BJ (cell line): ENCODE measurements around the gene KYAT1. TPM values are rescaled to one million over a fixed set of nuclear protein-coding genes. Genes with fewer than 3 reads are reported as not detected.

Experiments
- CTCF ChIA-PET: fragments of 350-600 bp; formaldehyde crosslinking; extraction: SDS; loops from one replicate; lab custom pipeline; 2021; ENCODE audit warnings: antibody characterized with exemption, inconsistent platforms; lab: Yijun Ruan, JAX
- POLR2A ChIA-PET: fragments of 300-600 bp; sonication (Branson Sonifier 250); formaldehyde crosslinking; extraction: SDS; loops from one replicate; lab custom pipeline; 2021; ENCODE audit warnings: antibody characterized with exemption; lab: Charles Lee
- DNase-seq: peaks from one replicate; pipeline ENCODE4 v3.0.0-alpha.2; 2011; ENCODE audit warnings: low read depth
- H3K27me3 ChIP-seq: 2 replicates; pipeline ENCODE4 v1.6.0; 2011; ENCODE audit warnings: low read length; ENCODE audit not compliant: control insufficient read depth, insufficient read depth
- H3K36me3 ChIP-seq: 2 replicates; pipeline ENCODE4 v1.5.1; 2011; ENCODE audit warnings: low read length; ENCODE audit not compliant: control insufficient read depth, insufficient read depth
- H3K4me3 ChIP-seq: 2 replicates; pipeline ENCODE4 v1.5.1; 2011; ENCODE audit warnings: low read depth, mild to moderate bottlenecking, control low read depth, low read length
- polyA plus RNA-seq: library from polyadenylated mRNA; depleted of rRNA; stranded (reverse); fragments of >200 nt; gene quantifications from 2 replicates; pipeline ENCODE4 v1.2.3, GENCODE V29; 2011
- TF ChIP-seq, protein P1 (sequence below): IDR thresholded peaks from 2 replicates; pipeline ENCODE4 v1.5.1; 2011; ENCODE audit warnings: low read depth, mild to moderate bottlenecking, control low read depth, inconsistent platforms, low read length, moderate library complexity; ENCODE audit not compliant: insufficient read depth

Gene KYAT1
- polyA plus RNA-seq, 1 experiment = 5.6 TPM

DNA sequence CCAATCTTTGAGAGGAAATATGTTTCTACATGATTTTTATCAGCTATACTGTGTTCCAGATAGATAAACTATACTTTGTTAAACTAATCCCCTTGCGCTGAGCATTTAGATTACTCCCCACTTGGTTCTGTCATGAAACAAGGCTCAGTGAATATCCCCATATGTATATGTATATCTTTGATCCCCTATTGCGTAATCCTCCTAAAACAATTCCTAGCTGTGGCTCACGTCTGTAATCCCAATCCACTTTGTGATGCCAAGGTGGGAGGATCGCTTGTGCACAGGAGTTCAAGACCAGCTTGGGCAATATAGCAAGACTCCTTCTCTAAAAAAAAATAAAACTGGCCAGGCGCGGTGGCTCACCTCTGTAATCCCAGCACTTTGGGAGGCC lies 41.7 kb upstream of the KYAT1 start:
- CTCF ChIA-PET = interaction anchor here (0.7 to 9.9 kb wide), 4 partner anchors 14 to 71 kb away, joined by 3 to 228 read pairs (median 3); no protein-coding TSS in a partner anchor
- Histone ChIP-seq H3K27me3 (no peaks in the 10 kb centered on the region), H3K4me3 (no peak overlapping the region), H3K36me3 (0 out of 2 replicates have a peak, but pooled peaks cover 3% of the 10 kb centered on the region)
- POLR2A ChIA-PET = no interaction called here
- no peak for DNase-seq
- TF ChIP-seq, protein P1, sequence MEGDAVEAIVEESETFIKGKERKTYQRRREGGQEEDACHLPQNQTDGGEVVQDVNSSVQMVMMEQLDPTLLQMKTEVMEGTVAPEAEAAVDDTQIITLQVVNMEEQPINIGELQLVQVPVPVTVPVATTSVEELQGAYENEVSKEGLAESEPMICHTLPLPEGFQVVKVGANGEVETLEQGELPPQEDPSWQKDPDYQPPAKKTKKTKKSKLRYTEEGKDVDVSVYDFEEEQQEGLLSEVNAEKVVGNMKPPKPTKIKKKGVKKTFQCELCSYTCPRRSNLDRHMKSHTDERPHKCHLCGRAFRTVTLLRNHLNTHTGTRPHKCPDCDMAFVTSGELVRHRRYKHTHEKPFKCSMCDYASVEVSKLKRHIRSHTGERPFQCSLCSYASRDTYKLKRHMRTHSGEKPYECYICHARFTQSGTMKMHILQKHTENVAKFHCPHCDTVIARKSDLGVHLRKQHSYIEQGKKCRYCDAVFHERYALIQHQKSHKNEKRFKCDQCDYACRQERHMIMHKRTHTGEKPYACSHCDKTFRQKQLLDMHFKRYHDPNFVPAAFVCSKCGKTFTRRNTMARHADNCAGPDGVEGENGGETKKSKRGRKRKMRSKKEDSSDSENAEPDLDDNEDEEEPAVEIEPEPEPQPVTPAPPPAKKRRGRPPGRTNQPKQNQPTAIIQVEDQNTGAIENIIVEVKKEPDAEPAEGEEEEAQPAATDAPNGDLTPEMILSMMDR = no peak

DNA sequence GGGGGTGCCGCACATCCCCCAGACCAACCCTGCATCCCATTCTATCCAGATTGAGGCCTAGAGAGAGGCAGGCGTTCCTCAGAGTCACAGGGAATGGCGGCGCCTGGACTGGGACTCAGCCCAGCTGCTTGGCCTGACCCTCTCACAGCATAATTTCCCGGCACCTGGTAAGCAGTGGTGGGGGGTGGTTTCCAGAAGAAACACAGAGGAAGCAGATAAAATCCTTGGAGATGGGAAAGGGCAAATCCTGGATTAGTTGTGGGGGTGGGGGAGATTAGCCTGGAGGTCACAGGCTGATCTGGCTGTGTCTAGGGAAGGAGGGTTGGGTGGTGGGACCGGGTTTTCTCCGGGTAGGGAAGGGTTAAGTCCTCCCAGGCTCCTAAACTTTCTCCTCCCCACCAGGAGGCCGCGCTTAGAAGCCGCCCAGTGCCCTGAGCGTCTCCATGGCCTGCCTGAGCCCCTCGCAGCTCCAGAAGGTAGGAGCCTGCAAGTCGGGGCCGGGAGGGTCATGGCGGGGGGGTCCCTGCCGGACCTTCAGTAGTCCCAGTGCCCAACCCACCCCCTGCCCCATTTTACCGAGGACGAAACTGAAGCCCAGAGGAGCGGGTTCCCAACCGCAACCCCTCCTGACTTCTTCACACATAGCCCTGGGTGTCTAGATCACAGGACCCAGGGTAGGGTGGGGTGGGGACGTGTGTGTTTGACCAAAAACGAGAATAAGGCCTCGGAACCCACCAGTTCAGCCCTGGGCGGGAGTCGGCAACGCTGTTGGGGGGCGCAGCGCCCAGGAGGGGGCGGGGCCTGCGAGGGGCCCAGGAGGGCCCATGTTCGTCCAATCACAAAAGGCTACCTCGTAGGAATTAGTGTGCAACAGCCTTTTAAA lies 40.4 kb upstream of the KYAT1 start:
- ChIA-PET CTCF (interaction anchor here (0.6 to 9.9 kb wide), 7 partner anchors 10 to 104 kb away, joined by 3 to 228 read pairs (median 3); partner anchors contain the start of genes ENDOG, KYAT1 and LRRC8A), POLR2A (interaction anchor here (0.7 kb wide), 1 partner anchor 25 kb away, joined by 4 read pairs; no protein-coding TSS in a partner anchor)
- TF ChIP-seq, protein P1 = no peak

DNA sequence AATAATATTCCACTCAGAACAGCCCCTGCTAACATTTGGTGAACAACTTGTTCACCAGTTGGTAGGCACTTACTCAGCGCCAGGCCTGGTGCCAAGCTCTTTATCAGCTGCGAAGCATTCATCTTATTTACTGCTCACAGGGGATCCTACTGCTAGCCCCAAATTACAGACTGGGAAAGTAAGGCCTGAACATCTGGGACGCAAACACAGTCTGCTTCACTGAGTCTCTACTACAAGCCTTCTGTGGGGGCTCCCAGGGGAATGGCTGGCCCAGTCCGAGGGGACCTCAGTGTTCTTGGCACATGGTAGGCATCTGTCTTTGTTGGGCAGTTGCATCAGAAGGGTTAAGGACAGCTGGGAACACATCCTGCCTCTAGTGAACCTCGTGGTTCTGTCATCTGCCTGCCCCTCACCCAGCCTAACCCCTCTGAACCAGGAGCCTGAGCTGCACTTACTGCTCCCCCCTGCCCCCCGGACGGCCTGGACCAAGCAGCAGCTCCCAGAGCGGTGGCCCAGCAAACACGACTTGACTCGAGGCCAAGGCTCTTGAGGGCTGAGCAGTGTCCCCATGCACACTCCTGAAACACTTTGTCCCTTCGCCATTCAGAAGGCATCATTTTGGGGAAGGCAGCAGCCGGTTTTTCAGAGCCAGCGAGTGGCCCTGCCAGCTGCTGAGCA lies 38.8 kb upstream of the KYAT1 start, which contains the start of gene PHYHD1:
Gene PHYHD1, plus strand, starts transcription at position 602 of the 678 bp plus-strand sequence. CDS start 1,342 bp downstream, outside the sequence.
- TF ChIP-seq, protein P1 = no peak
- H3K4me3 ChIP-seq = no peak within 1 kb of the TSS
- ChIA-PET POLR2A (interaction anchor here (0.7 to 0.8 kb wide), 2 partner anchors 8 to 782 kb away, joined by 3 to 7 read pairs; no protein-coding TSS in a partner anchor), CTCF (interaction anchor here (0.9 to 2.4 kb wide), 4 partner anchors 8 to 102 kb away, joined by 3 to 11 read pairs (median 6); partner anchors contain the start of genes ENDOG, KYAT1 and LRRC8A)
- H3K27me3 ChIP-seq = no peaks in the 10 kb centered on the region
- DNase-seq = no peak
- peaks cover 11% of the 10 kb centered on the region for H3K36me3 ChIP-seq

More for the DNA sequence above, 40.4 kb upstream of the KYAT1 start:
- H3K36me3 ChIP-seq = peaks cover 7% of the 10 kb centered on the region
- peak overlapping the region; percentile 53 for H3K4me3 ChIP-seq
- H3K27me3 ChIP-seq = no peaks in the 10 kb centered on the region
- no peak for DNase-seq

DNA sequence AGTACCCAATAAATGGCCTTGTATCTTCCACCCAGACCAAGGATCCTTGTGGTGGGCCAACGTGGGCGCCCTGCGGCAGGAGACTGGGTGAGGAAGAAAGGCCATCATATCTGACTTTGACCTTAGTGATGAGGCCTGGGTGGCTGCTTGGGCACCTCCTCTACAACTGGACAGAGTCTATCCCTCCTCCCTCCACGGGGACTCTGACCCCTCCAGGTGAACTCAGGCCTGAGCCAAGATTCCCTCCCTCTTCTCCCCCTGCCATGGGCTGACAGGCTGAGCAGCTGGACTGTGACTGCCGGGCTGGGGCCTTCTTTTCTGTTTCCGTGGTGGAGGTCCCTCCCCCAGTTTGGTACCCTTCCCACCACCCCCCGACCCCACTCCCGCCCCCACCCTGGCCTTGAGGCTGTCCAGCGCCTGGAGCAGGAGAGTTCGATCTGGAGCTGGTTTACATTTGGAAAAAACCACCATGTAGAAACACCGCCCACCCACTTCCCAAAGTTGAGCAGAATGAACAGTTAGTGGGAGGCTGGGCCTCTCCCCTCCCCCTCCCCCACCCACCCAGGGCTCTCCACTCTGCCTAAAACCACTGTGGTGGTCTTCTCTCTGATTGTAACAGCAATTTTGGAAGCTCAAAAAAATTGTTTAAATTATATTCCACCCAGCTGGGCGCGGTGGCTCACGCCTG lies 37.8 kb upstream of the KYAT1 start:
- ChIA-PET CTCF (interaction anchor here (2.2 to 2.4 kb wide), 2 partner anchors 9 to 56 kb away, joined by 8 to 11 read pairs; no protein-coding TSS in a partner anchor), POLR2A (interaction anchor here (0.7 kb wide), 1 partner anchor 783 kb away, joined by 3 read pairs; no protein-coding TSS in a partner anchor)
- no peak for DNase-seq

More for the DNA sequence above, 37.8 kb upstream of the KYAT1 start:
- TF ChIP-seq, protein P1 = no peak
- Histone ChIP-seq H3K4me3 (no peak overlapping the region), H3K36me3 (peaks cover 13% of the 10 kb centered on the region), H3K27me3 (no peaks in the 10 kb centered on the region)
